Activated CD4-positive, CD25-positive, alpha-beta regulatory T cell treated with anti-CD3 and anti-CD28 coated beads, Interleukin-2, amount 50 U/mL, for 72 hours (primary cell): ENCODE measurements around the gene ZNF804A.

Experiments
- DNase-seq: peaks from one replicate; pipeline ENCODE4 v3.0.0; 2021

The ZNF804A gene

DNA sequence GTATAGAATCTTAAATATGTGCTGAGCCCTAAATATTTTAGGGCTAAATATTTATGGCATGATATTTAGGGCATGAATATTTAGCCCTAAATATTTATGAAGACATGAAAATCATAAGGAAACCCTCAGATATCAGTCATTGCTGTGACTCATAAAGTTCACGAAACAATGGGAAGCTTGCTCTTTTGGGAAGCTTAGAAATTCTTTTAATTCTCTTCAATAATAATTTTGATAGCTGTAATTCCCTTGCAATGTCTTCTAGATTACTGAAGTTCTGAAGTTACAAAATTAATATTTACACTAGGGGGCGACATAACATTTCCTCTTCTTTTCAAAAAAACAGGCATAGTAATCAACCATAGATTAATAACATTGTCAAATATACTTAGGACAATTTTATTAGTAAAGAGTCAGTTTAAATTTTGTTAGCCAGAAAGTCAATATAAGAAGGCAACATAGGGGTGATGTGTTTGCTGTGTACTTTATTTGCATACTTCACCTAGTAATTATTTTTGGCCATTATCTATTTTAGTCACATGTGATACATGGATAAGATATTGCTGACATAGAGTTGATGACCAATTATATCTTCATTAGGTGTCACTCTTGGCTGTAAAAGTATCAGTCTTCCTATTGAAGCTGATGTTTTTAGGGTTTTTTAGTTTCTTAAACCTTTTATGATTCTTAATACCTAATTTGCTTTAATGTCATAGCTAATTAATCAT, 13.2 kb downstream of the ZNF804A start:
- DNase-seq: no peak

DNA sequence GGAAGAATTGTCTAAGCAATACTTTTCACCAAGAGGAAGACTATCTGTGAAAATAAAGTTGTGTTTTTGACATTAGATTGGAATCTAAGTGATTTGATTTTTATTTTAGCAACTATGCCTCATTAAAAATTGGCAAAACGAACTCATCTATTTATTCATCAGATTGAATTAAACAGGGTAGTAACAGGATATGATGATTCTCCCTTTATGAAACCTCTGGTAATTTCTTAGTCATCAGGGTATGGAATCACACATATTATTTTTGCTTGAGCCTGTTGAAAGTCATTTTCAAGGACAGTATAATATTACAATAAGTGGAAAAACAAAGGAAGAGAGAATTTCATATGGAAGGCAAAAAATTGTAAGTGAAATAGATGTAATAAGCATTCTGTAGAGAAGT, 22.0 kb downstream of the ZNF804A start:
- no peak for DNase-seq

DNA sequence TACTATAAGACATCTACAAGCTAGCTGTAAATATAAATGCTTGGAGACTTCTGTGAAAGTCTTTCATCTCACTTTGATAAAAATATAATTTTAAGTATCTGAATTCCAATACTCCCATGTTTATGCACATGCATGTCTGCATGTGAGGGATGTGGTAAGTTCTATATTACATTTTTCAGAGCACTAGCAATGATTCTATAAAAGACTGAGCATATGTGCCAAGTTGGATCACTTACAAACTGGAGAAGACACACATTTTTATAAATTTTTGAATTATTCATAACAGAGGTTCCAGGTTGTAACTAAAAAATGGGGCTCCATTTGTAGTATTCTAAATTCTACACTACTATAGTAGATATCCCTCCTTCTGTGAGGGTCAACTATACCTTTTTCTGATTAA, 26.0 kb downstream of the ZNF804A start:
- DNase-seq: no peak

DNA sequence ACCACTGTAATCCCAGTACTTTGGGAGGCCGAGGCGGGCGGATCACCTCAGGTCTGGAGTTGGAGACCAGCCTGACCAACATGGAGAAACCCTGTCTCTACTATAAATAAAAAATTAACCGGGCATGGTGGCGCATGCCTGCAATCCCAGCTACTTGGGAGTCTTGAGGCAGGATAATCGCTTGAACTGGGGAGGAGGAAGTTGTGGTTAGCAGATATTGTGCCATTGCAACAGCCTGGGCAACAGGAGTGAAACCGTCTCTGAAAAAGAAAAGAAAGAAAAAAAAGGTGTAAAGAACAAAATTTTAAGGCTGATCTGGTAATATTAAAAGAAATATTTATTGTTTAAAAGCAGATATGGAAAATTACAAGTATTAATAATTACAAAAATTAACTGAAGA, 29.7 kb downstream of the ZNF804A start:
- DNase-seq: no peak

DNA sequence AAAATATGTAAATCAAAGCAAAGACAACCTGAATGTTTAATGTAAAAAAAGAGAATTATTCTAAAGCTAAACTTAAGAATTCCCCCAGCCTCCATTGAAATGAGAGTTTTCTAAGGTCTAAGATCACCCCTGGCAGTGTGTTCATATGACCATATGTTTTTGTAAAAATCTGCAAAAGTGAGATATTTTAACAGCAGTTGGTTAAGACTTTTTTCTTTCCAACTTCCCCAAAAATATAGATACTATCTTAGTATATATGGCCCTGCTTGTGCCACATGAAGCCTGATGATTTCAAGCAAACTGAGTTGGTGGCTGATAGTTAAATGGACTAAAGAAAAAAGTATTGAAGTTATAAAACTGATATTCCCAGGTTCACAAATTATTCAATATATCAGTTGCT, 35.4 kb downstream of the ZNF804A start:
- DNase-seq: no peak

DNA sequence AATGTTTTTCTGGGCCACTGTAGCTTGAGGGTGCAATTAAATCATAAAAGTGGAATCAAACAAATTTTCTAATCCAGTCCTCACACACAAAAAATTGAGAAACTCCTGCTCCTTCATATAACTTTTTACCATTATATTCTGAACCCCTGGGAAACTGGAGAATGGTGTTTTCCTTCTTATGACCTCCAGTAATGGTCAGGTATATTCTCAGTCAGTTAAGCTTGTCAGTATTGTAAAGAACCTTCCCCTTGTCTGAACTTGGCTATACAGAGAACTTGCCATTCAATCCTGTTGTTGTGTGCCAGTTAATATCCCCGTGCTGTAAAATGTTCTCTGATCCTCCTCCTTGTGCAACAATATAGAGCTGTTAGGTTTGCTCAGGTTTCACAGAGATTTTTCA, 39.5 kb downstream of the ZNF804A start:
- no peak for DNase-seq

DNA sequence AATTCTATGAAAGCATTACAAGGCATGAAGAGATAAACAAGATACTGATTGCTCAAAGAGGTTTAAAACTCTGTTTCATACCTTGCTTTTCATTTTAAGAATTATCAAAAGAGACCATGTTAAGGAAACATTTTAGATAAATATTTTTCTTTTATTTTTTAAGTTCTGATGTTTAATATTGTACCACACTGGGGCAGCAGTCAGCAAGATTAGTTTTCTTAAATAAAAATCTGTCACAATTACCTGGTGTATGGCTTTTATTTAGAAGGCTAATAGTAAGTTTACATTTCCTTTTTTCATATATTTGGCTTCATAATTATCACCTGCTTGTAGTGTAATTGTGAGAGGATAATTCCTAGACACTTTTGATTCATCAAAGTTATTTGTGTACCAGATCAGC, 46.4 kb downstream of the ZNF804A start:
- no peak for DNase-seq

DNA sequence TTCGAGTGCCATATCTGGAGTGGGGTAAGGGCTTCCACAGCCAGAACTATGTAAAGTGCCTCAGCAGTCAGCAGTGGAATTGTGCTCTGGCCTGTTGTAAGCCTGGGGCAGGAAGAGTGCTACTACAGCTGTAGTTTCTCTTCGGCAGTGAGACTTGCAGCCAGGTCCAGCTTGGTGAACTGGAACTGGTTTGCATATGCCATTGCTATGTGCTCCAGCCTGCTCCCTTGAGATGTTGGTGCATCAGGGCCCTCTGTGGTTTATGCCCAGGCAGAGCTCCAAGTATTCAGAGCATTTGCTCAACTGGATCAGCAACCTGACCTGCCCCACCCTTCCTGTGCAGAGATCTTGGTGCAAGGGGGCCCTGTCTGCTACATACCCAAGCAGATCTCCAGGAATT, 47.8 kb downstream of the ZNF804A start:
- DNase-seq: no peak

DNA sequence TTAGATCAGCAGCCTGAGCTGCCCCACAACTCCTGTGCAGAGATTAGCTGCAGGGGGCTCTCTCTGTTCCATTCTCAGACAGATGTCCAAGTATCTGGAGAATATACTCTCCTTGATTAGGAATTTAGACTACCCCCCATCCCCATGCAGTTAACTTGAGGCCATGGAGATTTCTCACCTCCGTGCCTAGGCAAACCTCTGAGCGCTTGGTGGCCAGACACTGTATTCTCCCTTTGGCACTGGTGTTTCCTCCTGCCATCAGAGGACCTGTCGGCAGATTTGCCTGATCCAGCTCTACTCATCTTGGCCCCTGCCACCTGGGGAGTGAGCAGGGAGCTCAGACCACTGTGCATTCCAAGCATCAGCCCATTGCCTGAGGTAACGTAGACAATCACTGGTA, 48.3 kb downstream of the ZNF804A start:
- DNase-seq: no peak

DNA sequence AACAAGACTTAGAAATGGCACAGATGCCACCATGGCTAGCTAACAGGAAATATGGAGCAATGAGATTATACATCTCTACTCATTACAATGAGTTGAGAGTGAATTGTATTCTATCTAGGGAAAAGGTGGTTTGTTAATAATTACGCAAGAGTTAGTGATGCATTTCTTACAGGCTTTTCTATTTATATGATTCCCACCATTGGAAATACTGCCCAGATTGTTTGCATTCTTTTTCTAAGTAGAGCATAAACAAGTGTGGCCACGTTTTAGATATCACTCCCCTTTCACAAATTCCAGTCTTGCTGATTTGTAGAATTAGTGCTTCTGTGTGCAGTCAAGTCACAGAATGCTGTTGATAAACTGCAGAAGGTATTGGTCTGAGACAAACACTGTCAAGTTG, 56.6 kb downstream of the ZNF804A start:
- no peak for DNase-seq

DNA sequence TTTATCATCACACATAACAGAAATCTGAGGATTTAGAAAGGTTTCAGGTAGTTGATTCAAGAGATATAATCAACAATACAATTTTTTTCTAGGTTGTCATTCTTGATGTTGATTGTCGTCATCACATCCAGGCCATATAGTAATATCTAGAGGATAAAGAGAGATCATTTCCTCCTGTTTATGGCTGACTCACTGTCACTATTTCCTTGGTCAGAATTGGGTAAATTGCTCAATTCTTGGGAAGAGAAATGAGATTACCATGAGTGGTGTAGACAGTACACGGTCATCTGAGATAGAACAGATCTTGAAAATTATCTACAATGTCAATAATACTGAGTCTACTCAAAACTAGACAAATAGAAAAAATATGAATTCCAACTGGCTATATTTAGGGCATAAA, 78.8 kb downstream of the ZNF804A start:
- no peak for DNase-seq

DNA sequence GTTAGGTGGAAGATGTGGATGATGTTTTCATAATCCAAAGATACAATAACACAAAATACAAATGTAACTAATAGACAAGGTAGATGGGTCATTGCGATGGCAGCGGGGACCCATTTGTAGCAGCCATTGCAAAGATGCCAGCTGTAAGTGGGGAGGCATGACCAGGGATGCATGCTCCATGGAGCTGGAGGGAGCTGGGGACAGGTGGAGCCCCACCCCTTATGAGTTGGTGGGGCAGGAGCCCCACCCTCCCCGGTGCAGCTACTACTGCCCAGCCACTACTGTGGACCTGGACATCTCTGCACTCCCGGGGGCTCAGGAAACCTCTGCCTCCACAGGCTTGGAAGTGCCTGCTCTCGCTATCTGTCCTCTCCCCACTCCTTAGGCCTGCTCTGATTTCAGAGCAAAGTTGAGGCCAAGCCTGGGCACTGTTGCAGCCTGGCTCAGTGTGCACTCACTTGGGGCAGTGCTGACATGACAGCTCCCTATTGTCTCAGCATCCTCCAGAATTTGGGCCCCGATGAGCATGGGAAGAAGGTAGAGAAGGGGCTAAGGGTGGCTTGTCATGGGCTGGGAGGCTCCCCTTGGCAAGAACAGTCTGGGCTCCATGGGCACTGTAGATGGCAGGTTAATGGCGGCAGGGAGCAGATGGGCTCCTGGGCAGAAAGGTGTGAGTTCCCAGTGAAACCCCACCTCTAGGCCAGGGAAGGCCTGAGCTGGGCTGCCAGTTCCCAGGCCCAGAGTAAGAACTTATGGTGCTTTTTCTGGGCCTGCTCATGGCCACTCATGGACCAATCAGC, 81.1 kb downstream of the ZNF804A start:
- no peak for DNase-seq

DNA sequence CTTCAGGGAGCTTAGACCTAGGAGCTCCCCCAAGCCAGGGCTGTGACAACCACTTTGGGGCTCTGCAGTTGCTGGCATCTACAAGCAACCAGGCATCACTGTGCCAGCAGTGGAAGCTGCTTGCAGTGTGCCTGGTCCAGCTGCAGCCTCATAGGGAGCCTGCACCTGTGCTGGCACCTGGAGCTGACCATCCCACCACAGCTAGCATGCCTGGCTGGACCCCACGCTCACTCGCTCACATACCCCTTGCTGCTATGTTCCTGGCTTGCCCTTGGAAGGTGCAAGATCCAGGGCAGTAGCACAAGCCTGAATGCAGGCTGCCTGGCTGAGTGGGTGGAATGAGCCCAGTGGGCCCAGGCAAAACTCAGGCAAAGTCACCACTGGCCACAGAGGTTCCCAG, 82.5 kb downstream of the ZNF804A start:
- DNase-seq: no peak

DNA sequence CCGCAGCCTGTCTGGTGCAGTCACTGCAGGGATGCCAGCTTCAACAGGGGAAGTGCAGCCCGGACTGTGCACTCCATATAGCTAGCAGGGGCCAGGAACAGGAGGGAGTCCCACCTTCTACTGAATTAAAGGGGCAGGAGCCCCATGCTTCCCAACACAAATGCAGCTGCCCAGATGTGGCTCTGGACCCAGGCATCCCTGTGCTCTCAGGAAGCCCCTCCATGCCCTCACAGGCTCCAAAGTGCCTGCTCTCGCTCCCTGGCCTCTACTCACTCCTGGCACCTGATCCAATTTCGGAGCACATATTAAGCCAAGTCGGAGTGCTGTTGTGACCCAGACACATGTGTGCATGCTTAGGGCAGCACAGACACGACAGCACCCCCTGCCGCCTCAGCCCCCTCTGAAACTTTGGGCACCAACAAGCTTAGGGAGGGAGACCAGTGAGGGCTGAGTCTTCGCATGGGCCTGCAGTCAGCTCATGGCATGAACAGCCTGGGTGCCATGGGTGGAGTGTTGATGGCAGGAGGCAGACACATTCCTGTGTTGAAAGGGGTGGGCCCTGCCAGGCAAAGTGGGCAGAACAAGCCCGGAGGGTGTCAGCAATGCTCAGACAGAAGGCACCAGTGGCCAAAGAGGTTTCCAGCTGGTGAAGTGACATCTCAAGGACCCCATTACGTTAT, 83.5 kb downstream of the ZNF804A start:
- DNase-seq: no peak

DNA sequence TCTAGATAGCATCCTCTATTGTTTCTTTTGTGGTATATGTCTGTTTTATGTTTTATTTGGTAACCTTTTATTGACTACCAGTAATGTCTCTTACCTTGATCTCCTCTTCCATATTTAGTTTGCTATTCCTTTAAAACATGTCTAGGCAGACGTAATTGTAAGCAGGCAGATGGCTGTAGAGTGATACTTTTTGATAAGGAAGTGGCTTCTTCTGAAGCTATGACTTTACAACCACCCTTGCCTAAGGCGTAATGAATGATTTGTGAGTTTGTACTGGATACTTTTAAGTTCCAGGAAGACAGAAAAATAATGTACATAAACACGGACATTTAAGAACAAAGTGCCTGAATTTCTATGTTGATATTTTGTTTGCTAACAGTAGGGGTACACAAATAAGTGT, 85.6 kb downstream of the ZNF804A start:
- no peak for DNase-seq

DNA sequence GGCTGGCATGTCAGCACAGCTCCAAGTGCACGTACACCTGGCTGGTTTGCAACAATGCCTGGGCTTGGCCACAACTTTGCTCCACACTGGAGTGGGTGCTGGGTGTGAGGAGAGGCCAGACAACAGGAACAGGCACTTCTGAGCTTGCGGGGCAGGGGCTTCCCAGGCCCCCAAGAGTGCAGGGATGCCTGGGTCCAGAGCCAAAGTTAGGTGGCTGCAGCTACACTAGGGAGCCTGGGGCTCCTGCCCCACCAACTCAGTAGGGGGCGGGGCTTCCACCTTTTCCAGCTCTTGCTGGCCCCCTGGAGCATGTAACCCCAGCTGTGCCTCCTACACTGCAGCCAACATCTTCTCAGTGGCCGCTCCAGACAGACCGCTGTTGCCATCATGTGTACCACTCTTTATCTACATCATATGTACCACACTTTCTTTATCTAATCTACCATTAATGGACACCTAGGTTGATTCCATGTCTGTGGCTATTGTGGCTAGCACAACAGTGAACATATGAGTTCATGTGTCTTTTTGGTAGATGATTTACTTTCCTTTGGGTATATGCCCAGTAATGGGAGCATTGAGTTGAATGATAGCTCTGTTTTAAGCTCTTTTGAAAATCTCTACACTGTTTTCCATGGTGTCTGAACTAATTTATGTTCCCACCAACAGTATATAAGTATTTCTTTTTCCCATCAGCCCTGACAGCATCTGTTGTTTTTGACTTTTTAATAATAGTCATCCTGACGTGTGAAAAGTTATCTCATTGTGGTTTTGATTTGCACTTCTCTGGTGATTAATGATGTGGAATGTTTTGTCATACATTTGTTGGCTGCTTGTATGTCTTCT, 87.9 kb downstream of the ZNF804A start:
- DNase-seq: no peak

DNA sequence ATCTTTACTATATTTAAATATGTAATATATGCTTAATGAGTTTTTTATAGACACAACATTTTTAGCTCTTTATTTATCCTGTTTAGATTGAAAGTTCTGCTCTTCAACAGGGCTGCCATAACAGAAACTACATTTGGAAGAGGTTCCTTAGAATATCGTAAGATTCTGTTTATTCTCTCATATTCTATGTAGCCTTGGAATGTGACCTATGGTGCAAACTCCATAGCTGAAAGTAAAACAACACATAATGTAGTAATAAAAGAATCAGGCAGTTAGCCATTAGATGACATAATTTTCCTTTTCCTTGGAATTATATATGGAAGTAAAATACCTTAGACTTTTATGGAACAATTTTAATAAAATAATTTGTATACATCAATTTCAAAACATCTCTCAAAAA, 91.3 kb downstream of the ZNF804A start:
- DNase-seq: no peak

DNA sequence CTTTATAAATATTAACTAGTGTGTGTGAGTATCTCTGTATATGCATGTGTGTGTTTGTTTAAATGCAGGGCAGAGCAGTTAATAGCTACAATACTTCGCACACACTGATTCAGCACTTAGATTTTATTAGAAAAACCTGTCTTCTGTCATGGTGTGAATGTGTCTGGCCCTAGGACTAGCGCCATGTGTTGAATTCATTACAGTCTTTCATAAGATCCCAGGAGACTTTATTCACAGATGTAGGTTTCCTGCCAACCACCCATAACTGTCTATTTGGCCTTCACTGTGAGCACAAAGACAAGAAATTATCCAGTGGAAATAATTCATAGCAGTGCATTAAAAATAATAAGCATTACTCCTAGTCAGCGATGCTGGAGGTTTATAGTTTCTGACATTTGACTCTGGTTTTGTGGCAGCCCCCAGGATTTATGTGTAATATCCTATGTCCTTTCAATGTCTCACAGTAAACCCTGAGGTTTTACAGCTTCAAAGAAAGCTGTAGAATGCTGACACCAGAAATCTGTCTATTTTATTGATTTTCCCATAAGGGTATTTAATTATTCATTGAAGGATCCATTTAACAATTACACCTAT, 93.9 kb downstream of the ZNF804A start:
- DNase-seq: no peak

DNA sequence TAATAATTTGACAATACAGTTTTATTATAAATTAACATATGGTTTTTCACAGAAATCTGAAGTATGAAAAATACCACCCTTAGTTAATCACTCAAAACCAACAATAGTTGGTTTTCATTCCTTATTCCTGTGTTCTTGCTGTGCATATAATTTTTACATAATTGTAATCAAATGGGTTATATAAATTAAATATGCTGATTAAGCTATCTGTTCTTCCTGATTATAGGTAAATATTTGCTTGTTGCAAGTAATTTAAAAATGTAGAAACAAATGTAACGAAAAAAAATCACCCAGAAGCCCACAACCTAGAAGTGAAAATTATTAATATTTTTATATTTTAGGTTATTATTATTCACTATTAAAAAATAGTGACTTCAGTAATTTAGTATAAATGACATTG, 98.3 kb downstream of the ZNF804A start:
- no peak for DNase-seq

DNA sequence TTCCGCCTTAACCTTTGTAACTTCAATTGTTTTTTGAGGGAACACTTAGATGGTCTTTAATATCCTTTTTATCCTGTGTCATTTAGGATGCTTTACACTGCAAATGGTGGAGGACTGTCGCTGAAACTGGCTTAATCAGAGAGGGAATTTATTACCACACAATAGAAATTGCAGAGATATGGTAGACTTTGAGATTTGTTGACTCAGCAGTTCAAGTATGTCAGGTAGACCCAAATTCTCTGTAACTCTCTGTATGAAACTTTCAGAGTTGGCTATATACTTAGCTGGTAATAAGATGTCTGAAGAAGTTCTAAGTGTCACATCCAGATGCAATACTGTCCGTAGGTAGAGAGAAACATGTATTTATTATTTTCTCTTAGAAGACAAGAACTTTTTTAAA, 100.1 kb downstream of the ZNF804A start:
- DNase-seq: no peak

DNA sequence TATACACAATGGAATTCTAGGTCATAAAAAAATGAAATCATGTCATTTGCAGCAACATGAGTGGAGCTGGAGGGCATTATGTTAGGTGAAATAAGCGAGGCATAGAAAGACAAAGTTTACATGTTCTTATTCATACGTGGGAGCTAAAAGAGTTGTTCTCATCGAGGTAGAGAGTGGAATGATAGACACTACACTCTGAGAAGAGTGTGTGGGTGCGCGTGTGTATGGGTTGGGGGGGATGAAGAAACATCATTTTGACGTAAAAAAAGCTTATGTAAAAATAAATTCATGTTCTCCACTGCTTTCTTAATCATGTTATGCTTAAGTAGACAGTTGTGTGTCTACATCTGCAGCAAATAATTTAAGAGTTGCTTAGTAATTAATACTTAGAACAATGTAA, 123.6 kb downstream of the ZNF804A start:
- DNase-seq: no peak

DNA sequence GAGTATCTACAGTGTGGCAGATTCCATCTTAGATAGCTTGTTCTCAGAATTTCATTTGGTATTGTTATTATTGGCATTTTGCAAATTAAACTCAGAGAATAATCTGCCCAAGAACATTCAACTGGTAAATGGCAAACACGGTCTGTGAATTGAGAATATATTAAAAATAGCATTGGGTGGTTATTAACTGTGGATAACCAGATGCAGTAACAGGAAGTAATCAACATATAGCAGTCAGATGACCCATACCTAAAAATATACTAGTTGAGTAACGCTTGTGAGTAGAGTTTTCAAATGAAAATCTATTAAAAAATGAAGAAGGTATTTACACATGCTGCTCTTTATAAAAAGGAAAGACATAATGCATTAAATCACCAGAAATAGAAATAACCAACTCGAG, 129.5 kb downstream of the ZNF804A start:
- DNase-seq: no peak

DNA sequence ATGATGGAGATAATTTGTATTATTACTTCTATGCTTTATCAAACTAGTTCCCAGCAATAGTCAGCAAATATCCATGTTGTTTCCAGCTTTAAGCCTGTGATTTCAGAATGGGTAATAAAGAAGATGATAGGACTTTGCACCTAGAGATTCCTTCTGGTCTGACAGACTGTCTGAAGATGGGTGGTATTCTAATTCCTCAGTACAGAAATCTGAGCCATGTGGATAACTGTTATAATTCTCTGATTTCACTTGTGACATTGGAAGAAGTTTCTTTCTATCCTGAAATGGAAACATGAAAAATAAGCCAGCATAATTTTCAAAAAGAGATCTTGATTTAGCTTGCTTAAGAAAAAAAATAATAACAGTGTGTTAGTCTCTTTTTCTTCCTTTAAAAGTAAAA, 130.1 kb downstream of the ZNF804A start:
- no peak for DNase-seq
